Renal cortical epithelial cell (primary cell): ENCODE data around the gene HCAR3. TPM values are rescaled to one million over a fixed set of nuclear protein-coding genes. Genes with fewer than 3 reads are reported as not detected.
"Not testable (repeated sequence)": the region's sequence is repeated elsewhere in the genome, so short reads cannot be mapped to it uniquely, and the experiment has no call there.

Experiments
- DNase-seq: peaks from one replicate; pipeline ENCODE4 v3.0.0-alpha.2; 2011; ENCODE audit warnings: low read depth
- total RNA-seq: library from RNA; depleted of rRNA; stranded (reverse); fragments of >200 nt; gene quantifications from 2 replicates; pipeline ENCODE4 v1.2.3, GENCODE V29; 2014

The HCAR3 gene
- not detected in 2 replicates for total RNA-seq

DNA sequence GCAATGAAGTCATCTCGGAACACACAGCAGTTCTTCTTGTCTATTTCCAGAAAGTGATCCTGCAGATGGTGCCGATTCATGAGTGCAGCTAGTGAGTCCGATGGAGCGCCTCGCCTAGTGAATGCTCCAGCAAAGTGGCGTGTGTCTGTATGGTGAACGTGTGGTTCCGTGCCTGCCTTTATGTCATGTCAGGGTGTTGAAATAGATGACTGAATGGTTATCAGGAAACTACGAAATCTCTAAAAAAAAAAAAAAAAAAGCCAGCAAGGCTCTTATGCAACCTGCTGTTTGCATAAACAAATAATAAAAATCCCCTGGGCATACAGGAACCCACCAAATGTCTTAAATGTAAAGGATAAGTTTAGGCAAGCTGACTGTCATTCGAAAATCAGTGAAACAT lies at the start of gene HCAR3:
Gene HCAR3 (minus strand): TSS at position 154 of the 400 bp plus-strand sequence. CDS start 74 bp downstream, at position 80.
- DNase-seq: not testable (repeated sequence)

DNA sequence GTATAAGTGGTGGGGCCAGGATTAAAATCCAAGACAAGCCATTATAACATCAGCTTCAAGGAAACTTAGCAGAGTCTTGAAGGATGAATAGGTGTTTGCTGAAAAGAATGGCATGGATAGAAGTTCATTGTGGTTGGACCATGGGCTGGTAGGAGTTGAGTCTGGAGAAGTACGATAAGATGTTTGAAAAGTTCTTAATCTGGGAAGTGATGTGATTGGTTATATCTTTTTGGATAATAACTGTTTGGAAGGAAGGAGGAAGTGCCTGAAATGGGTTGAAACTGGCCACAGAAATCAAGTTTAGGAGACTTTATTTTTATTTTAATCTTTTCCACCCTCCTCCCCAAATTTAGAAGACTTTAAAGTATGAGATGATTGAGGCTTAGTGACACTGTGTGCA lies 41.0 kb upstream of the HCAR3 start:
- no peak for DNase-seq

DNA sequence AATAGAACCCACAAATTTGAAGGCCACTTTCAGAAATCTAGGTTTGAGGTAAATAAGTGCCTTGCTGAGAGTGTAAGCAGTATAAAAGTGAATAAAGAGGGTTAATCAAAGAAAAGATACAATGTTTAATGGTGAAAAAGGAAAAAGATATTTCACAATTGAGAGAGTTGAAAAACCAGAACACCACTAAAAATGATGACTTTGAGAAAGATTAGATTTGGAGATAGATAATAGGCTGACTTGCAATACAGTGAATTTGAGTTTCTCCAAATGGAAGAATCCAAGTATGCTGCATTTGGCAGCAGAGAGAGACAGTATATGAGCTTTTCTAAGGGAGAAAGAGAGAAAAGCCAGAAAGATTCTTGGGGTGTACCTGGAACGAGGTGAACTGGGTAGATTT lies 38.2 kb upstream of the HCAR3 start:
- no peak for DNase-seq

DNA sequence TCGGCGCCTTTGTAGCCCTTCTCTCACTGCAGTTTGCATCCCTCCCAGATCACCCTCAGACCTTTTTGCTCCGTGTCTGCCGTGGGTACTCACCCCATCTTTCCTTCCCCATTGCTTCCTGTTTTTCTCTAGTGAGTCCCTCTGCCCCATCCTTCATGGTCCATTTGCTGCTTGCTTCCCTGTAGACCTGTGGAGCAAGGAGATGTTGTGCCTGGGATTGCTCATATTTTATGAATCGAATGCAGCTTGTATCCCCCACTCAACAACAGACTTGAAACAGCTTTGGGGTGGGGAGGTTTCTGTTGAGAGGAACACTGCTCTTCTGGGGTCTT lies 36.7 kb upstream of the HCAR3 start:
- peak; percentile 24 for DNase-seq

DNA sequence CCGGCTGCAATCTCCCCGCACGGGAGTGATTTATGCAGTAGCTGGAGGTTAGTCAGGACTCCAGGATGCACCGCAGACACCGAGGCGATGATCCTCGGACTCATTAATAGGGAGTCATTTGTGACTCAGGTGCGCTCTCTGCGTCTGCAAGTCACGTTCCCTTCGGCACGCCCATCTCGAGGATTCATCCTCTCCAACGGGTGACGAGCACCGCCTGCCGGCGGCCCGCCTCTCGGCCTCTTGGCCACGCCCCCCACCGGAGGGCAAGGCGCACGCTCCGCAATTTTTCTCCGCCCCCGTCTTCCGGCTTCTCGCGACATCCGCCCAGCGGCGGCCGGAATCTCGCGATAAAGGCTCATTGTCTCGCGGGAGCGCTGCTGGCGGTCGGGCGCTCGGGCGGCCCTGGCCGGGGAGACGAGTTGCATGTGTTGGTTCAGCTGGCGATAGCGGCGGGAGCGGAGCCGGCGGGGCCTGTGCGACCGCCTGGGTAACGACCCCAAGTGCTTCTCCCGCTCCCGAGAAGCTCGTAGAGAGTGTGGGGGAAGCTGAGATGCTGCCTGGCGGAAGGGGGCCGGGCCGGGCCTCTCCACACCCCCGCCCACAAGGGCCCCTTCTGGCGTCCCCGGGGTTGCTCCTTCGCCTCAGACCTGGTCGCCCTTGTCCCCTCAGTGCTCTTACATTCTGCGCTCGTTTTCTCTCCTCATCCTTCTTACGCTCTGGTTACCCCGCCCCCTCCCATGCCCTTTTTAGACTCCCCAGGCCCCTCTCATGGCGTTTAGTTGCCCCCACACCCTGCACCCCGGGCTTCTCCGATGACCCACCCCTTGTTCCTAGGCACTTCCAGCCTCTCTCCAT lies 36.1 kb upstream of the HCAR3 start, which contains the start of gene DENR:
Gene DENR (plus strand): TSS at position 361 of the 855 bp plus-strand sequence. CDS start 878 bp downstream, outside the sequence.
- peak; percentile 97 for DNase-seq

DNA sequence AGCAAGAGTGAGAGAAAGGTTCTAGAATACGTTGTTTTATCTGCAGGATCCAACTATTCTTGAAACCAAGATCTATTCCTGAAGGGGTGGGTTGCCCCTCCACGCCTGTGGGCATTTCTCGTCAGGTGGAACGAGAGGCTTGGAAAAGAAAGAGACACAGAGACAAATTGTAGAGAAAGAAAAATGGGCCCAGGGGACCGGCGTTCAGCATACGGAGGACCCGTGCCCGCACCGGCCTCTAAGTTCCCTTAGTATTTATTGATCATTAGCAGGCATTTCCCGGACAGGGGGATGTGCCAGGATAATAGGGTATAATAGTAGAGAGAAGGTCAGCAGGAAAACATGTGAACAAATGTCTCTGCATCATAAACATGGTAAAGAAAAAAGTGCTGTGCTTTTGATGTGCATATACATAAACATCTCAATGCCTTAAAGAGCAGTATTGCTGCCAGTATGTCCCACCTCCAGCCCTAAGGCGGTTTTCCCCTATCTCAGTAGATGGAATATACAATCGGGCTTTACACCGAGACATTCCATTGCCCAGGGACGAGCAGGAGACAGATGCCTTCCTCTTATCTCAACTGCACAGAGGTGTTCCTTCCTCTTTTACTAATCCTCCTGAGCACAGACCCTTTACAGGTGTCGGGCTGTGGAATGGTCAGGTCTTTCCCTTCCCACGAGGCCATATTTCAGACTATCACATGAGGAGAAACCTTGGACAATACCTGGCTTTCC lies 34.3 kb upstream of the HCAR3 start:
- not testable (repeated sequence) for DNase-seq

DNA sequence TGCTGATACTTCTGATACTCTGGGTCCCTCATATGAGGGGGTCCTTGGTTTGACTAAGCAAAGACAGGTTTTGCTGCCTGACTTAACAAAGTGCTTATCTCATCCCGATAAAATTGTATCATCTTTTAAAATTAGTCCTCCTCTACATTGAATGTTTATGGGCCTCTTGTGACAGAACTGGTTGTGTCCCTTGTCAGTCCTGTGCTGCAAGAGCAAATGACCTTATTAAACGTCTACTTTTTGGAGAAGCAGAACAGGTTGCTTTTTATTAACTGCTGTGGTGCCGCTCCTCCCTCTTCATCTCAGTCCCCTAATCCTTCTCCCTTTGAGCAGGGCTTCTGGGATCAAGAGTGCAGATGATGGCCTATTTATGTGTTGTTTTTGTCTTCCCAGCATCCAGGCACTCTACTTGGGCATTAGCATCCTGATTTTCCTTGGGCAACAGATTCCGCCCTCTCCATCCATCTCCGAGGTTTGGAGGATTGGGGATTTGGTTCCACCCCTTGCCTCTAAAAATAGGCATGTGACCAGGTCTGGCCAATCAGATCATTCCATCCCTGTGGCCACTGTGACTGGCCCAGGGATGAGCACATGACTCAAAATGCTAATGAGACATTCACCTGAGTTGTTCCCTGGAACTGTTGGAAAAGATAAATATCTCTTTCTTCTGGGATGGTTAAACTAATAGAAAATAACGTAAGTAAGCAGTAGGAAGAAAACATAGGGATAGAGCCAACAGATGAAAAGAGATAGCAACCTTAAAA lies 33.1 kb upstream of the HCAR3 start:
- no peak for DNase-seq

DNA sequence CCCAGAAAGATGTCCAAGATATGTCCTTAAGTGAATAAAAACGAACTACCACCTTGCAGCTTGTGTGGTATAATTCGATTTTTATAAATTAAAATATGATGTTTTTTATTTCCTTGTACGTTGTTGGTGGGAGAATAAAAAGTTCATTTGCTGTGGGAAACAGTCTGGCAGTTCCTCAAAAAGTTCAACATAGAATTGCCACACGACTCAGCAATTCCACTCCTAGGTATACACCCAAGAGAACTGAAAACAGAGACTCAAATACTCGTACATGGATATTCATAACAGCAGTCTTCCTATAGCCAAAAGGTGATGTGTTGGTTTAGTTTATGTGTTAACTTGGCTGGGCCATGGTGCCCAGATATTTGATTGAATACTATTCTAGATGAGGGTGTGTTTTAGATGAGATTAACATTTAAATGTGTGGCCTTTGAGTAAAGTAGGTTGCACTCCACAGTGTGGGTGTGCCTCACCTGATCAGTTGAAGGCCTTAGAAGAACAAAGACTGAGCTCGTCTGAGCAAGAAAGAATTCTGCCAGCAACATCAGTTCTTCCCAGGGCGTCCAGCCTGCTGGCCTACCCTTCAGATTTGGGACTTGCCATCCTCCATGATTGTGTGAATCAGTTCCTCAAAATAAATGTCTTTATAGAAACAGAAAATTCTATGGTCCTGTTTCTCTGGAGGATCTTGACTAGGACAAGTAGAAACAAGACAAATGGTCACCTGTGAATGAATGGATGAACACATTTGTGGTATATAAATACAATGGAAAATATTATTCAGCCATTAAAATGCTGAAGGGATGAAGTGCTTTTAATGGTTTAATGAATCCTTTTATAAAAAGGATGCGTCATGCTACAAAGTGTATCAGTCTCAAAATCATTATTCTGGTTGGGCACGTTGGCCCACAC lies 30.9 kb upstream of the HCAR3 start:
- DNase-seq: no peak

DNA sequence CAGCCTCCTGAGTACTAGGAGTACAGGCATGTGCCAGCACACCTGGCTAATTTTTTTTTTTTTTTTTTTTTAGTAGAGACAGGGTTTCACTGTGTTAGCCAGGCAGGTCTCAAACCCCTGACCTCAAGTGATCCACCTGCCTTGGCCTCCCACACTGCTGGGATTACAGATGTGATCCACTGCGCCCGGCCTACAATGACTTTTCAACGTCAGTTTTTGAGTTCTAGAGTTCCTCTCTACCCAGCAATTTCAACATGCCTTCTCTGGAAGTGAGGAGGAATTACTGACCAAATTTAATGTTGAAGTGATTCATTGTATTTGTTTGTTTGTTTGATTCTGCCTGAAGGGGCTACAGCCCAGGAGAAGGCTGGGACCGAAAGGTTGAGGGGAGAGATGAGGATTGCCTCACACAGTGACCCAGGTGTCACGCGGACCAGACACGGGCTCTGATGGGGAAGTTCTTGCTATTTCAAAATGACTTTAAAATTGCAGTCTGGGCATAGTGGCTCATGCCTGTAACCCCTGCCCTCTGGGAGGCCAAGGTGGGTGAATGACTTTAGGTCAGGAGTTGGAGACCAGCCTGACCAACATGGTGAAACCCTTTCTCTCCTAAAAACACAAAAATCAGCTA lies 27.4 kb upstream of the HCAR3 start:
- no peak for DNase-seq

DNA sequence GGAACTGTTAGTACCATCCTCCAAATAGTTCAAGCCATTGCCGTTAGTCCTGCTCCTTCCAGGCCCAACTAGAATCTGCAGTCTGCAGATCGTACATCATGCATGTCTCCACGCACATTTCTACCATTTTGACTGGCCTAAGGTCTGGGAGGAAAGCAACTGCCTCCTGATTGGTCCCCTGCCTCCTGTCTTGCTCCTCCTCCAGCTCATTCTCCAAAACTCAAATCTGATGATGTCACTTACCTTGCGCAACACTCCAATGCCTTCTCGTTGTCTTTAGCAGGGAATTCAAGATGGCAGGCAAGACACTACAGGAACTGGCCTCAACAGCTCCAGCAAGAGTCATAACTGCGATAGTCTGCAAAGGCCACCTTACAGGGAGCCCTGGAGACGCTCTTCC lies 23.7 kb upstream of the HCAR3 start:
- DNase-seq: no peak

DNA sequence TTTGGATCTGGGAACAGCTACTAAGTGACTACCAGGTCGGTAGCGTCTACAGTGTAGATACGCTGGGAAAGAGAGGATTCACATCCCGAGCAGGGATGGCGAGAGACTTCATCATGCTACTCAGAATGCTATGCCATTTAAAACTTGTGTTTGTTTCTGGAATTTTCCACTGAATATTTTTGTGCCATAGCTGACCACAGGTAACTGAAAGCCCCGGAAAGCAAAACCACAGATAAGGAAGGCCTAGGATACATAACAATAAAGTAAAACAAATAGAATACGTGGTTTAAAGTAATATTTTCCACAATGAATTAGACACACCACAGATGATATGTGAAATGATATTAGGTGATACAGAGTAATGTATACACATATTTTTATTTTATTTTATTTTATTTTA lies 22.0 kb upstream of the HCAR3 start:
- DNase-seq: no peak

DNA sequence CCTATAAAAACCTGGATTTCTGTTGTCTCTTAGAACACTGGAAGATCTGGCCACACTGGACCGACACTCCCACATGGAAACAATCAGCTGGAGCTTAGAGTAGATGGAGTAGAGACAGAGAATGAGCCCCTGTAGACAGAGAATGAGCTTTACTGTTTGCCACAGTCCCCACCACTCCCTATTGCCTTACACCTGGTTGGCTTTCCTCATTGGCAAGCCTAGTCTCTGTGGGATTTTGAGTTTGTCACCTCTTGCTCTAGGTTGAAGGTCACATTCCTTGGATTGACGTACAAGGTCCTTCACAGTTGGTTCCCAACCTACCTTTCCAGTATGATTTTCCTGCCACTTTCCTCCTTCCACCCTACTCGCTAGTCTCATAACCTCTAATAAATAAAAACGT lies 16.0 kb upstream of the HCAR3 start:
- DNase-seq: no peak

DNA sequence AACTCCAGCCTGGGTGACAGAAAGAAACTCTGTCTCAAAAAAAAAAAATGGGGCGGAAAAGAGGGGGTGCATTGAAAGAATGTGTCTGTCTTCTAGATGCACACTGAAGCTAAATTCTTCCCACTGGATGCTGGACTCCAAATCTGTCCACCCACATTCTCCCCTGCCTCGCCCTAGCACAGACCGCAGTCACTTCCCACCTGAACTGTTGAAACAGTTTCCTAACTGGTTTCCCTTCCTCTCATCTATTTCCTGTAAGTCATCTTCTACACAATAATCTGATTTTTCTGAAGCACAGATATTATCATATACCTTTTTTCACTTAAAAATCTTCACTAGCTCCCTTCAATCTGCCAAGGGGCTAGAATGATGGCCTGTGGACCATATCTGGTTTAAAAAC lies 15.6 kb upstream of the HCAR3 start:
- DNase-seq: no peak

DNA sequence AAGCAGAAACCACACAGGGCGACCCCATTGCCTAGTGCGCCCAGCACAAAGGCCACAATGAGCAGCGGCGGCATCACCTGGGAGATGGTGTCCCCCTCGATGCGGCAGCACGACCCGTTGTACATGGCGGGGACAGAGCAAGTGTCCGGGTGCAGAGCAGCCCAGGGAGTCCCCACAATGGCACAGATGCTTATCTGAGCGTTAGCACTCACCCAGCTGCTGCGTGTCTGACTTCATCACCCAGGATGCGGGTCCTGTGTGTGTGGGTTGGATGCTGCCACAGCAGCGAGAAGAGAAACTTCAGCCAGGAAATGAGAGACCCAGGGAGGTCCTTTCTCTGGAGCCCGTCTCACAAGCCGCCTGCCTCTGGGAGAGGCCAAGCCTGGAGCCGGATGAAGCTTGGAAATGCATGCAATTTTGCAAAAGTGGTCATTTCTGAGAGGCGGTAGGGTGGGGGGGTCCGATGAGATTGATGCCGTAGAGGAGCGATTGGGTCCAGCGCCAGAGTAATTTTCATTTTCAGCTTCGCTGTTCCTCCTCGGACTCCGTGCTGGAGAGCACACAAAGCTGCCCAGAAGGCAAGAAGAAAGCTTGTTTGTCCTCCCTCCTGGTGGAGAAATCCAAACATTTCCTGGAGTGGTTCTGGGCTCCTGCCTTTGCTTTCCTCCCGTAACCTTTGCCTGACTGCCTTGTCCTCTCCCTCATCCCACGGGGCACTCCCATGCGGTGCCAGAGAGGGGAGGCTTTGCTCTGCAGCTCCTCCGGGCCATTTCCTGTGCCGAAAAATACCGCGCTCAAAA lies 13.8 kb upstream of the HCAR3 start, which contains the start of gene HCAR1:
Gene HCAR1 (minus strand): TSS at position 630 of the 800 bp plus-strand sequence. CDS start 505 bp downstream, at position 125.
- DNase-seq: peak; percentile 40

DNA sequence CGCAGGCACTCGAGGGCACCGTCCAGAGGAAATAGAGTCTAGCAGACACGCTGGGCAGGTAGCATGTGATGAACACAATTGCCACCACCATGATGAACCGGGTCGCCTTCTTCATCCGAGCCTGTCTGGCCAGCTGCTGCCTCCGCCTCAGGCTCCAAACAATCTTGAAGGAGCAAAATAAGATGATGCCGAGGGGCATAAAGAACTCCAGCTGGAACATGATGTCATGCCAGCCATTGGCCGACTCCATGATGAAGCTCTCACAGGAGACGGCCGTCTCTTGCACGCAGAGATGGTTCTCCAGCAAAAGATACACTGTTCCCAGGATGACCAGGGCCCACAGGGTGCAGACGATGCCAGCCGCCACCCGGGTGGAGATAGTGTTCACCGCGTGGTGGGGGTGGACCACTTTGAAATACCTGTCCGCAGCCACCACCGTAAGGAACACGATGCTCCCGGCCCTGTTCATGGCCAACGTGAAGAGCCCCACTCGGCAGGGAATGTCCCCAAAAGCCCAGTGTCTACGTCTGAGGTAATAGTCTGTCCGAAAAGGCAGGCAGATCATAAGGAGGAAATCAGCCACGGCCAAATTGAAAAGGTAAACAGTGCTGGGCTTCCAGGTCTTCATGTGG lies 13.1 kb upstream of the HCAR3 start:
- no peak for DNase-seq

DNA sequence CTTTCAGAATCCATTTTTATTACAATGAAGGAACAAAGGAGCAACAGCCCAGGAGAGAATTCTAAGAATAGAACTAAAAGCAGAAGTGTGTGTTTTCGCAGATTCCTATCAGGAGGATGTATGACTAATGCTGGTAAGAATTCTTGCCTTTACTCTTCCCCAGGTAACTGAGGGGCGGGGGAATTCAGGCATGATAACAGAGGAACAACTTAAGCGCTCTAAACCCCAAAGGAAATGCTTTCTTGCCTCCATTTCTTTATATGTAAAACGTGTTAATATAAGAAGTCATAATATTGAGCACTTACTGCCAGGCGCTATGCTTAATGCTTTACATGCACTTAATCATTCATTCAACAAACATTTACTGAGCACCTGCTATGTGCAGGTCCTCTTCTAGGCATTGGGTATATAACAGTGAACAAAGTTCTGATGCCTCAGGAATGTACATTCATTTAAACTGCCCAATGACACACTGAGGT lies 9.5 kb upstream of the HCAR3 start:
- peak; percentile 88 for DNase-seq

DNA sequence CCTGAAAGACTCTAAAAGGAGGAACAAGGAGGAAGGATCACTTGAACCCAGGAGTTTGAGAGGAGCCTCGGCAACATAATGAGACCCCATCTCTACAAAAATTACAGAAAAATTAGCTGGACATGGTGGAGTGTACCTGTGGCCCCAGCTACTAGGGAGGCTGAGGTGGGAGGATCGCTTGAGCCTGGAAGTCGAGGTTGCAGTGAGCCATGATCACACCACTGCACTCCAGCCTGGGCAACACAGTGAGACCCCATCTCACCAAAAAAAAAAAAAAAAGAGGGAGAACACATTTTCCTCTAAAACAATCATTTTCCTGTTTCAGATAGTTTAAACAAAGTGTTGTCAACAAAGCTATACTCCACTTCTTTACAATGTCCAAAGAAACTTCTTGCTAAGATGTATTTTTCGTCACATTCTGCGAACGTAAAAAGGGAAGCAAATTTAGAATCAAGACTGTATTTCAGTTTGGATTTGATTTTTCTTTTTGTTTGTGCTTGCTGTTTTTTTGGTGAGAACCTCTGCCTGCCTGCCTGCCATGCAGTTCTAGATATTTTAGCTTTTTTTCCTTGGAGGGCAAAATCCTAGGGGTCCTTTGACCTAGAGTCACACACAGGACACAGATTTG lies 9.0 kb upstream of the HCAR3 start:
- no peak for DNase-seq

DNA sequence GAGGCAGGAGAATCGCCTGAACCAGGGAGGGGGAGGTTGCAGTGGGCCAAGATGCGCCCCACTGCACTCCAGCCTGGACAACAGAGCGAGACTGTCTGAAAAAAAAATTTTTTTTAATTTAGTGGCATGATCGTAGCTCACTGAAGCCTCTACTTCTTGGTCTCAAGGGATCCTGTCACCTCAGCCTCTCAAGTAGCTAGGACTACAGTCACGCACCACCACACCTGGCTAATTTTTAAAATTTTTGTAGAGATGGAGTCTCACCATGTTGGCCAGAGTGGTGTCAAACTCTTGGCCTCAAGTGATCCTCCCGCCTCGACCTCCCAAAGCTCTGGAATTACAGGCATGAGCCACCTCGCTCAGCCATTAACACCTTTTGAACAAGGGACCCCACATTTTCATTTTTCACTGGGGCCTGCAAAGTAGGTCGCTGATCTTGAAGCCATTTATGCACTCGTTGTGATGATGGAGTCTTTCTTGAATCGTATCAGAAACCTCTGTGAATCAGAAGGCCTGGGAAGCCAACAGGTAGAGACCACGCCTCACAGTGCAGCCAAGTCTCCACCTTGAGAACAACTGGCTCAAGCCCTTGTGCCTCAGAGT lies 8.1 kb upstream of the HCAR3 start:
- DNase-seq: no peak
